HEK293T (cell line): ENCODE data around the gene HCFC1R1.

Experiments
- CTCF ChIA-PET: fragments of 350-600 bp; formaldehyde crosslinking; extraction: SDS; loops from one replicate; lab custom pipeline; 2021; ENCODE audit warnings: antibody characterized with exemption, inconsistent platforms; lab: Yijun Ruan, JAX
- POLR2A ChIA-PET: fragments of 350-600 bp; formaldehyde crosslinking; extraction: SDS; loops from one replicate; lab custom pipeline; 2020; ENCODE audit warnings: antibody characterized with exemption, inconsistent platforms; lab: Yijun Ruan, JAX
- DNase-seq: peaks from one replicate; pipeline ENCODE4 v3.0.0; 2012; ENCODE audit warnings: mixed read lengths; ENCODE audit errors: extremely low spot score
- ARNT ChIP-seq: fragments of 450-650 bp; IDR thresholded peaks from 2 replicates; pipeline ENCODE4 v1.6.1; 2017; ENCODE audit warnings: mild to moderate bottlenecking
- BHLHE40 ChIP-seq: fragments of 450-650 bp; IDR thresholded peaks from 2 replicates; pipeline ENCODE4 v1.6.1; 2016; ENCODE audit warnings: mild to moderate bottlenecking, moderate library complexity, borderline replicate concordance
- CTBP1 ChIP-seq: fragments of 450-650 bp; IDR thresholded peaks from 2 replicates; pipeline ENCODE4 v1.6.1; 2016; ENCODE audit warnings: borderline replicate concordance
- ELF4 ChIP-seq: fragments of 450-650 bp; IDR thresholded peaks from 2 replicates; pipeline ENCODE4 v1.6.1; 2017; ENCODE audit warnings: antibody characterized with exemption
- FOXA1 ChIP-seq: fragments of 450-650 bp; IDR thresholded peaks from 2 replicates; pipeline ENCODE4 v1.6.1; 2016; ENCODE audit warnings: mild to moderate bottlenecking
- FOXK2 ChIP-seq: fragments of 450-650 bp; IDR thresholded peaks from 2 replicates; pipeline ENCODE4 v1.6.1; 2016; ENCODE audit warnings: mild to moderate bottlenecking
- FOXM1 ChIP-seq: fragments of 450-650 bp; IDR thresholded peaks from 2 replicates; pipeline ENCODE4 v1.6.1; 2017; ENCODE audit warnings: mild to moderate bottlenecking, borderline replicate concordance
- HDGF ChIP-seq: fragments of 450-650 bp; IDR thresholded peaks from 2 replicates; pipeline ENCODE4 v1.6.1; 2017; ENCODE audit warnings: antibody characterized with exemption, borderline replicate concordance
- L3MBTL2 ChIP-seq: fragments of 450-650 bp; conservative IDR thresholded peaks from 2 replicates; pipeline ENCODE4 v1.6.1; 2016; ENCODE audit warnings: mild to moderate bottlenecking
- LEF1 ChIP-seq: fragments of 450-650 bp; IDR thresholded peaks from 2 replicates; pipeline ENCODE4 v1.6.1; 2017; ENCODE audit warnings: mild to moderate bottlenecking, borderline replicate concordance
- NFRKB ChIP-seq: fragments of 450-650 bp; IDR thresholded peaks from 2 replicates; pipeline ENCODE4 v1.6.1; 2016; ENCODE audit warnings: mild to moderate bottlenecking, moderate library complexity
- SP1 ChIP-seq: fragments of 450-650 bp; IDR thresholded peaks from 2 replicates; pipeline ENCODE4 v1.6.1; 2017
- SUZ12 ChIP-seq: fragments of 450-650 bp; IDR thresholded peaks from 2 replicates; pipeline ENCODE4 v1.6.1; 2016; ENCODE audit warnings: mild to moderate bottlenecking
- TARDBP ChIP-seq: fragments of 450-650 bp; IDR thresholded peaks from 2 replicates; pipeline ENCODE4 v1.6.1; 2016
- ZNF384 ChIP-seq: fragments of 450-650 bp; IDR thresholded peaks from 2 replicates; pipeline ENCODE4 v1.6.1; 2016
- TF ChIP-seq, protein P1 (sequence below): fragments of 450-650 bp; IDR thresholded peaks from 2 replicates; pipeline ENCODE4 v1.6.1; 2016

The HCFC1R1 gene

GRCh38 chr16:3068487-3068886, 44.7 kb upstream of the HCFC1R1 start:
- no peak for TF ChIP-seq L3MBTL2
- TF ChIP-seq HDGF = no peak
- TF ChIP-seq LEF1 = no peak
- TF ChIP-seq FOXM1 = no peak
- no peak for TF ChIP-seq NFRKB
- TF ChIP-seq ZNF384 = no peak
- TF ChIP-seq FOXK2 = no peak
- TF ChIP-seq TARDBP = no peak
- TF ChIP-seq BHLHE40 = no peak
- TF ChIP-seq, protein P1, sequence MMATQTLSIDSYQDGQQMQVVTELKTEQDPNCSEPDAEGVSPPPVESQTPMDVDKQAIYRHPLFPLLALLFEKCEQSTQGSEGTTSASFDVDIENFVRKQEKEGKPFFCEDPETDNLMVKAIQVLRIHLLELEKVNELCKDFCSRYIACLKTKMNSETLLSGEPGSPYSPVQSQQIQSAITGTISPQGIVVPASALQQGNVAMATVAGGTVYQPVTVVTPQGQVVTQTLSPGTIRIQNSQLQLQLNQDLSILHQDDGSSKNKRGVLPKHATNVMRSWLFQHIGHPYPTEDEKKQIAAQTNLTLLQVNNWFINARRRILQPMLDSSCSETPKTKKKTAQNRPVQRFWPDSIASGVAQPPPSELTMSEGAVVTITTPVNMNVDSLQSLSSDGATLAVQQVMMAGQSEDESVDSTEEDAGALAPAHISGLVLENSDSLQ = no peak
- POLR2A ChIA-PET = no interaction called here
- DNase-seq = no peak
- CTCF ChIA-PET = interaction anchor here (0.6 kb wide), 1 partner anchor 127 kb away, joined by 3 read pairs; no protein-coding TSS in a partner anchor

- DNase-seq = no peak
- CTCF ChIA-PET = no interaction called here
- POLR2A ChIA-PET = no interaction called here
- no peak for TF ChIP-seq TARDBP
- no peak for TF ChIP-seq ARNT
- TF ChIP-seq SP1 = no peak
- TF ChIP-seq NFRKB = no peak
- TF ChIP-seq HDGF = no peak
Measured at GRCh38 chr16:3066440-3066748, 42.7 kb upstream of the HCFC1R1 start.

DNA sequence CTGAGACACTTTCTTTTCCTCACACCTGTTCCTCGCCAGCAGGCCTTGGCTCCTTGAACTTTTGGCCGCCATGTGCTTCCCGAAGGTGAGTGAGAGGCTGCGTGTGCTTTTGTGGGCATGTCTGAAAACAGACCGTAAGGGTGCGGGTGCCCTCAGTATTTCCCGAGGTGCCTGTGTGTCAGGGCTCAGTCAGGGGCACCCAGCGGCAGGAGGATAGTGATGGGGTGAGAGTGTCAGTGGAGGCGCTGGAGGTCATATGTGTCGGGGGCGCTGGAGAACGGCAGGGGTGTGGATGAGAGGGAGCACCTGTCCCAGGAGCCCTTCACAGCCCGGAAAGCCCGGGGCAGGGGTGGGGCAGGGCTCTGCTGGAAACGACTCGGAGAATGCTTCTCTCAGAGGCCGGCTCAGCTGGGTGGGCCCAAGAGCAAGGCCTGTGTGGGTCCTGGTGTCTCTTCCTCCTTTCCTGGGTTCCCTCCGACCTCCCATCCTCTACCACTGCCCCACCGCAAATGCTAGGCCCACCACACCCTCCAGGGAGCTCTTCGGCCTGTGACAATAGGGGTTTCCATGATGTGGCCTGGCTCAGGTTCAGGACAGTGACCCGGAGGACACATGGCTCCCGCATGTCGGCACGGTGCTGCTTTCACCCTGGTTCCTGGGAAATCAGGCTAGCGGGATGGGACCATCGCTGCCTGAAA, 42.1 kb upstream of the HCFC1R1 start:
- no peak for DNase-seq
- TF ChIP-seq BHLHE40 (no peak), L3MBTL2 (no peak), ZNF384 (no peak), CTBP1 (no peak)
- CTCF ChIA-PET = no interaction called here
- POLR2A ChIA-PET = interaction anchor here (1.6 kb wide), 1 partner anchor 69 kb away, joined by 4 read pairs; the partner anchor contains the start of gene ZNF213

DNA sequence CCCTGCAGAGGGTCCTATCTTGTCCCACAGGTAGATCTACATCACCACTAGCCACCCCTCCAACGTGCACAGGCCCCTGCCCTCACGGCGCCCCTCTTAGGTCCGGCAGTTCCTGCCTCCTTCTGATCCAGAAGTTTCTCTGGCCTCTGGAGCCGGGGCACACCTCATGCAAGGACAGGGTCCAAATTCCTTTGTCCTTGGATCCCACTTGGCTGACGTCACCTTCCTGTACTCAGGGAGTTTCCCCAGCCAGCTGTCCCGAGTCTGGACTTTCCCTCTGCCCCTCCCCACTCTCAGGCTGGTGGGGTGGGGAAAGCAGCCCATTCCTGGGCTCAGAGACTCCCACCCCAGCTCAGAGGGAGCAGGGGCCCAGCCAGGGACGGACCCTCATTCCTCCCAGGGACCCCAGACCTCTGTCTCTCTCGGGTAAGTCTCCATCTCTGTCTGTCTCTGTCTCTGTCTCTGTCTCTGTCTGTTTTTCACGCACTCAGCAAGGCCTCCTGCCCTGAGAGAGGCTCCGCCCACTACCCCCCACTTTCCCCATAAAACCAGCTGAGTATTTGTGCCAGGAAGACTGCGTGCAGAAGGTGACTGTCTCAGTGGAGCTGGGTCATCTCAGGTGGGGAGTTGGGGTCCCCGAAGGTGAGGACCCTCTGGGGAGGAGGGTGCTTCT, 41.5 kb upstream of the HCFC1R1 start, which contains the start of gene IL32:
Gene IL32, plus strand, starts transcription at position 572 of the 673 bp plus-strand sequence. CDS start 172 bp downstream, outside the sequence.
- DNase-seq = no peak
- CTCF ChIA-PET = no interaction called here
- TF ChIP-seq ELF4 (no peak), HDGF (no peak), BHLHE40 (no peak), FOXM1 (no peak), LEF1 (no peak), ZNF384 (no peak), NFRKB (no peak), L3MBTL2 (no peak), FOXK2 (no peak), CTBP1 (no peak), FOXA1 (no peak), TARDBP (no peak), SUZ12 (no peak), SP1 (no peak)
- TF ChIP-seq, protein P1 = no peak
- POLR2A ChIA-PET = interaction anchor here (1.6 kb wide), 1 partner anchor 70 kb away, joined by 4 read pairs; the partner anchor contains the start of gene ZNF213

GRCh38 chr16:3063625-3064386, 40.1 kb upstream of the HCFC1R1 start:
- ChIA-PET CTCF (no interaction called here), POLR2A (interaction anchor here (1.3 to 1.6 kb wide), 2 partner anchors 71 to 84 kb away, joined by 3 to 4 read pairs; partner anchors contain the start of genes PKMYT1 and ZNF213)
- TF ChIP-seq SUZ12 (no peak), LEF1 (no peak)
- DNase-seq = no peak

- no peak for DNase-seq
- POLR2A ChIA-PET = interaction anchor here (1.3 kb wide), 1 partner anchor 82 kb away, joined by 3 read pairs; the partner anchor contains the start of gene PKMYT1
- CTCF ChIA-PET = interaction anchor here (0.6 kb wide), 1 partner anchor 15 kb away, joined by 3 read pairs; no protein-coding TSS in a partner anchor
- no peak for TF ChIP-seq LEF1
- TF ChIP-seq ARNT = no peak
- no peak for TF ChIP-seq SUZ12
- TF ChIP-seq HDGF = no peak
- no peak for TF ChIP-seq CTBP1
- TF ChIP-seq, protein P1 = no peak
- no peak; the same call in 1 of the 2 replicates for TF ChIP-seq ZNF384
- no peak for TF ChIP-seq TARDBP
- no peak for TF ChIP-seq ELF4
- TF ChIP-seq FOXK2 = no peak
- TF ChIP-seq SP1 = no peak
- TF ChIP-seq BHLHE40 = no peak
- no peak for TF ChIP-seq FOXM1
- no peak for TF ChIP-seq L3MBTL2
- no peak for TF ChIP-seq NFRKB
- no peak for TF ChIP-seq FOXA1
Measured at GRCh38 chr16:3062553-3062952, 38.8 kb upstream of the HCFC1R1 start.
